Memory B cell (primary cell): ENCODE results near the gene FMNL2.

Experiments used
- ATAC-seq: fragments of 150-1000 bp; cut with Tn5 transposase; 2 replicates; pipeline ENCODE4 v1.10.0; 2021; ENCODE audit warnings: low read depth, mild to moderate bottlenecking, moderate library complexity
- DNase-seq, 2 donors: peaks; one replicate each; pipeline ENCODE4 v3.0.0; 2022; ENCODE audit warnings: low spot score in 2 of 2
- H3K27ac Mint-ChIP-seq: one replicate; pipeline ENCODE4 v1.8.0; 2022; ENCODE audit warnings: mild to moderate bottlenecking, moderate library complexity, mixed read lengths
- H3K27me3 Mint-ChIP-seq: one replicate; pipeline ENCODE4 v1.8.0; 2022; ENCODE audit warnings: mixed read lengths
- H3K36me3 Mint-ChIP-seq: one replicate; pipeline ENCODE4 v1.8.0; 2022; ENCODE audit warnings: mild to moderate bottlenecking, mixed read lengths
- H3K4me1 Mint-ChIP-seq: one replicate; pipeline ENCODE4 v1.8.0; 2022; ENCODE audit warnings: mixed read lengths
- H3K4me3 Mint-ChIP-seq: one replicate; pipeline ENCODE4 v1.8.0; 2022; ENCODE audit warnings: mild to moderate bottlenecking, moderate library complexity, mixed read lengths
- H3K9me3 Mint-ChIP-seq: one replicate; pipeline ENCODE4 v1.8.0; 2022; ENCODE audit warnings: mixed read lengths

Gene FMNL2

GRCh38 chr2:152499896-152500735 is 165.1 kb downstream of the FMNL2 start:
- DNase-seq (no peak), ATAC-seq (peak; percentile 67)
- Mint-ChIP-seq H3K9me3 (peaks cover 7% of the 10 kb centered on the region), H3K27me3 (peaks cover 15% of the 10 kb centered on the region), H3K4me3 (no peak overlapping the region), H3K36me3 (peaks cover 6% of the 10 kb centered on the region), H3K4me1 (peaks cover 6% of the 10 kb centered on the region), H3K27ac (no peak overlapping the region)

GRCh38 chr2:152500772-152501171 is 165.8 kb downstream of the FMNL2 start:
- Mint-ChIP-seq H3K27me3 (peaks cover 14% of the 10 kb centered on the region), H3K27ac (no peak overlapping the region), H3K9me3 (peaks cover 7% of the 10 kb centered on the region), H3K4me1 (peaks cover 6% of the 10 kb centered on the region), H3K36me3 (peaks cover 6% of the 10 kb centered on the region), H3K4me3 (no peak overlapping the region)
- DNase-seq, result no peak
- no peak for ATAC-seq

- no peak overlapping the region for H3K27ac Mint-ChIP-seq
Measured at GRCh38 chr2:152501666-152502065, 166.7 kb downstream of the FMNL2 start.

GRCh38 chr2:152504618-152505017 is 169.6 kb downstream of the FMNL2 start:
- ATAC-seq, result no peak
- no peak overlapping the region for H3K4me3 Mint-ChIP-seq
- no peak overlapping the region for H3K27ac Mint-ChIP-seq
- peaks cover 11% of the 10 kb centered on the region for H3K27me3 Mint-ChIP-seq
- peaks cover 6% of the 10 kb centered on the region for H3K36me3 Mint-ChIP-seq
- no peak for DNase-seq
- H3K9me3 Mint-ChIP-seq, result peaks cover 7% of the 10 kb centered on the region
- H3K4me1 Mint-ChIP-seq, result peaks cover 5% of the 10 kb centered on the region

More at GRCh38 chr2:152501666-152502065, 166.7 kb downstream of the FMNL2 start:
- no peak overlapping the region for H3K4me3 Mint-ChIP-seq
- DNase-seq (no peak), ATAC-seq (no peak)
- peaks cover 14% of the 10 kb centered on the region for H3K27me3 Mint-ChIP-seq
- H3K9me3 Mint-ChIP-seq, result peaks cover 7% of the 10 kb centered on the region
- peaks cover 8% of the 10 kb centered on the region for H3K4me1 Mint-ChIP-seq
- peaks cover 6% of the 10 kb centered on the region for H3K36me3 Mint-ChIP-seq

GRCh38 chr2:152505495-152505906 is 170.5 kb downstream of the FMNL2 start:
- Mint-ChIP-seq H3K27me3 (peaks cover 11% of the 10 kb centered on the region), H3K27ac (no peak overlapping the region), H3K4me3 (no peak overlapping the region), H3K4me1 (peaks cover 2% of the 10 kb centered on the region), H3K36me3 (peaks cover 6% of the 10 kb centered on the region), H3K9me3 (peaks cover 7% of the 10 kb centered on the region)
- no peak for ATAC-seq
- DNase-seq, result no peak

- Mint-ChIP-seq H3K9me3 (peaks cover 7% of the 10 kb centered on the region), H3K27ac (no peak overlapping the region), H3K4me3 (no peak overlapping the region), H3K36me3 (peaks cover 6% of the 10 kb centered on the region), H3K4me1 (peaks cover 2% of the 10 kb centered on the region), H3K27me3 (peaks cover 11% of the 10 kb centered on the region)
- DNase-seq (no peak), ATAC-seq (no peak)
Measured at GRCh38 chr2:152506843-152507242, 171.9 kb downstream of the FMNL2 start.

GRCh38 chr2:152507907-152508306 is 172.9 kb downstream of the FMNL2 start:
- no peak for DNase-seq
- peaks cover 6% of the 10 kb centered on the region for H3K36me3 Mint-ChIP-seq

GRCh38 chr2:152508446-152508845 is 173.5 kb downstream of the FMNL2 start:
- ATAC-seq (no peak), DNase-seq (no peak)
- Mint-ChIP-seq H3K27me3 (peaks cover 2% of the 10 kb centered on the region), H3K4me3 (no peak overlapping the region), H3K36me3 (peaks cover 1% of the 10 kb centered on the region), H3K27ac (no peak overlapping the region), H3K4me1 (peaks cover 2% of the 10 kb centered on the region), H3K9me3 (peaks cover 2% of the 10 kb centered on the region)

More at GRCh38 chr2:152507907-152508306, 172.9 kb downstream of the FMNL2 start:
- no peak for ATAC-seq
- Mint-ChIP-seq H3K27me3 (peaks cover 7% of the 10 kb centered on the region), H3K9me3 (peaks cover 5% of the 10 kb centered on the region), H3K27ac (no peak overlapping the region), H3K4me3 (no peak overlapping the region), H3K4me1 (peaks cover 2% of the 10 kb centered on the region)

- Mint-ChIP-seq H3K36me3 (no peaks in the 10 kb centered on the region), H3K27ac (no peak overlapping the region), H3K4me1 (peaks cover 2% of the 10 kb centered on the region), H3K4me3 (no peak overlapping the region), H3K27me3 (no peaks in the 10 kb centered on the region), H3K9me3 (peaks cover 2% of the 10 kb centered on the region)
- DNase-seq (no peak), ATAC-seq (no peak)
Measured at GRCh38 chr2:152509772-152510491, 175.0 kb downstream of the FMNL2 start.

GRCh38 chr2:152510621-152511020 is 175.6 kb downstream of the FMNL2 start:
- Mint-ChIP-seq H3K4me3 (no peak overlapping the region), H3K36me3 (no peaks in the 10 kb centered on the region), H3K27me3 (no peaks in the 10 kb centered on the region), H3K4me1 (peaks cover 2% of the 10 kb centered on the region), H3K27ac (no peak overlapping the region), H3K9me3 (peaks cover 2% of the 10 kb centered on the region)
- DNase-seq (no peak), ATAC-seq (no peak)

- DNase-seq, result no peak
- Mint-ChIP-seq H3K4me3 (no peak overlapping the region), H3K9me3 (peaks cover 2% of the 10 kb centered on the region), H3K27me3 (no peaks in the 10 kb centered on the region), H3K36me3 (no peaks in the 10 kb centered on the region), H3K27ac (no peak overlapping the region), H3K4me1 (no peaks in the 10 kb centered on the region)
- ATAC-seq, result no peak
Measured at GRCh38 chr2:152511981-152512380, 177.0 kb downstream of the FMNL2 start.

GRCh38 chr2:152513029-152513428 is 178.1 kb downstream of the FMNL2 start:
- H3K9me3 Mint-ChIP-seq, result peaks cover 2% of the 10 kb centered on the region
- DNase-seq, result no peak
- H3K27ac Mint-ChIP-seq, result no peak overlapping the region
- H3K27me3 Mint-ChIP-seq, result no peaks in the 10 kb centered on the region
- ATAC-seq, result no peak
- no peak overlapping the region for H3K4me3 Mint-ChIP-seq
- no peaks in the 10 kb centered on the region for H3K4me1 Mint-ChIP-seq
- H3K36me3 Mint-ChIP-seq, result no peaks in the 10 kb centered on the region

- H3K36me3 Mint-ChIP-seq, result no peaks in the 10 kb centered on the region
- no peak for DNase-seq
- H3K4me1 Mint-ChIP-seq, result no peaks in the 10 kb centered on the region
- H3K27ac Mint-ChIP-seq, result no peak overlapping the region
- H3K27me3 Mint-ChIP-seq, result no peaks in the 10 kb centered on the region
- no peak overlapping the region for H3K4me3 Mint-ChIP-seq
- no peak for ATAC-seq
- peaks cover 2% of the 10 kb centered on the region for H3K9me3 Mint-ChIP-seq
Measured at GRCh38 chr2:152513681-152514080, 178.7 kb downstream of the FMNL2 start.

- no peak overlapping the region for H3K4me3 Mint-ChIP-seq
- H3K4me1 Mint-ChIP-seq, result no peaks in the 10 kb centered on the region
- ATAC-seq, result no peak
- DNase-seq, result no peak
- H3K9me3 Mint-ChIP-seq, result no peaks in the 10 kb centered on the region
- H3K27ac Mint-ChIP-seq, result no peak overlapping the region
- peaks cover 1% of the 10 kb centered on the region for H3K27me3 Mint-ChIP-seq
- no peaks in the 10 kb centered on the region for H3K36me3 Mint-ChIP-seq
Measured at GRCh38 chr2:152518034-152518433, 183.1 kb downstream of the FMNL2 start.
